Activated CD8-positive, alpha-beta T cell treated with anti-CD3 and anti-CD28 coated beads for 36 hours (primary cell): ENCODE results near the gene ACP6. TPM values are rescaled to one million over a fixed set of nuclear protein-coding genes. Genes with fewer than 3 reads are reported as not detected.

Experiments used
- ATAC-seq: fragments of 200-7000 bp; cut with Tn5 transposase; one replicate; pipeline ENCODE4 v1.10.0; 2021; ENCODE audit warnings: mild to moderate bottlenecking, moderate library complexity
- CTCF ChIA-PET: fragments of 350-600 bp; sonication (Branson Sonifier 250); formaldehyde crosslinking; loops from one replicate; lab custom pipeline; 2021; ENCODE audit warnings: antibody characterized with exemption; lab: Charles Lee
- POLR2A ChIA-PET: fragments of 350-600 bp; sonication (Branson Sonifier 250); formaldehyde crosslinking; loops from one replicate; lab custom pipeline; 2021; ENCODE audit warnings: antibody characterized with exemption; lab: Charles Lee
- DNase-seq: peaks from one replicate; pipeline ENCODE4 v3.0.0-alpha.2; 2020
- H3K27ac Mint-ChIP-seq: one replicate; pipeline ENCODE4 v1.8.0; 2021; ENCODE audit warnings: mild to moderate bottlenecking, mixed read lengths
- H3K27me3 Mint-ChIP-seq: one replicate; pipeline ENCODE4 v1.8.0; 2021; ENCODE audit warnings: mixed read lengths
- H3K36me3 Mint-ChIP-seq: one replicate; pipeline ENCODE4 v1.8.0; 2021; ENCODE audit warnings: low read depth, mixed read lengths
- H3K4me1 Mint-ChIP-seq: one replicate; pipeline ENCODE4 v1.8.0; 2021; ENCODE audit warnings: low read depth, mixed read lengths
- H3K4me3 Mint-ChIP-seq: one replicate; pipeline ENCODE4 v1.8.0; 2021; ENCODE audit warnings: mild to moderate bottlenecking, moderate library complexity, mixed read lengths
- H3K9me3 Mint-ChIP-seq: one replicate; pipeline ENCODE4 v1.8.0; 2021; ENCODE audit warnings: mixed read lengths
- CTCF ChIP-seq: fragments of 200-600 bp; IDR thresholded peaks from one replicate; pipeline ENCODE4 v1.8.0; 2022; ENCODE audit warnings: antibody characterized with exemption, mild to moderate bottlenecking
- intact Hi-C: fragments of 100-400 bp; cut with micrococcal nuclease; formaldehyde crosslinking; loops from one replicate; pipeline ENCODE4 v1.10.0; 2022
- total RNA-seq, 2 experiments: library from RNA; stranded (reverse); gene quantifications; one replicate each; pipeline ENCODE4 v1.2.3, GENCODE V29; 2021

The ACP6 gene
- total RNA-seq, 2 experiments from 2014 or later = 16.9 to 20.9 TPM

- H3K36me3 Mint-ChIP-seq = peaks cover 42% of the 10 kb centered on the region
- H3K4me3 Mint-ChIP-seq = no peak overlapping the region
- CTCF ChIA-PET = no interaction called here
These were observed 61.7 kb downstream of the ACP6 start for GRCh38 chr1:147608596-147608995.

GRCh38 chr1:147605591-147605990, 64.7 kb downstream of the ACP6 start:
- no peaks in the 10 kb centered on the region for H3K9me3 Mint-ChIP-seq
- intact Hi-C loops = no loop called here
- no peak overlapping the region for H3K27ac Mint-ChIP-seq
- H3K36me3 Mint-ChIP-seq = peaks cover 28% of the 10 kb centered on the region
- no peak overlapping the region for H3K4me3 Mint-ChIP-seq
- ATAC-seq (no peak), DNase-seq (no peak)
- TF ChIP-seq CTCF = no peak
- ChIA-PET CTCF (interaction anchor here (1.3 to 2.3 kb wide), 4 partner anchors 21 to 63 kb away, joined by 3 to 7 read pairs (median 5); no protein-coding TSS in a partner anchor), POLR2A (interaction anchor here (0.6 to 1.1 kb wide), 2 partner anchors 13 to 312 kb away, joined by 3 read pairs; no protein-coding TSS in a partner anchor)
- peaks cover 26% of the 10 kb centered on the region for H3K4me1 Mint-ChIP-seq
- H3K27me3 Mint-ChIP-seq = no peaks in the 10 kb centered on the region

More at GRCh38 chr1:147608596-147608995, 61.7 kb downstream of the ACP6 start:
- no peak for TF ChIP-seq CTCF
- DNase-seq (no peak), ATAC-seq (no peak)
- POLR2A ChIA-PET = no interaction called here
- H3K27ac Mint-ChIP-seq = no peak overlapping the region
- H3K27me3 Mint-ChIP-seq = no peaks in the 10 kb centered on the region
- peaks cover 16% of the 10 kb centered on the region for H3K4me1 Mint-ChIP-seq
- intact Hi-C loops = no loop called here
- no peaks in the 10 kb centered on the region for H3K9me3 Mint-ChIP-seq

GRCh38 chr1:147603986-147604385, 66.3 kb downstream of the ACP6 start:
- H3K4me1 Mint-ChIP-seq = peaks cover 26% of the 10 kb centered on the region
- CTCF ChIA-PET = interaction anchor here (0.7 to 1.6 kb wide), 3 partner anchors 20 to 38 kb away, joined by 3 to 4 read pairs (median 3); no protein-coding TSS in a partner anchor
- DNase-seq (no peak), ATAC-seq (no peak)
- peaks cover 28% of the 10 kb centered on the region for H3K36me3 Mint-ChIP-seq
- no peak overlapping the region for H3K4me3 Mint-ChIP-seq
- POLR2A ChIA-PET = no interaction called here
- H3K9me3 Mint-ChIP-seq = no peaks in the 10 kb centered on the region
- H3K27me3 Mint-ChIP-seq = no peaks in the 10 kb centered on the region
- H3K27ac Mint-ChIP-seq = no peak overlapping the region
- no peak for TF ChIP-seq CTCF
- intact Hi-C loops = no loop called here

- no peaks in the 10 kb centered on the region for H3K27me3 Mint-ChIP-seq
- H3K9me3 Mint-ChIP-seq = no peaks in the 10 kb centered on the region
- POLR2A ChIA-PET = interaction anchor here (0.6 to 3.8 kb wide), 7 partner anchors 18 to 89 kb away, joined by 3 to 38 read pairs (median 4); partner anchors contain the start of gene BCL9
- DNase-seq (peak; percentile 64), ATAC-seq (no peak)
- peak overlapping the region; percentile 93 for H3K4me3 Mint-ChIP-seq
- CTCF ChIA-PET = interaction anchor here (0.6 to 1.5 kb wide), 3 partner anchors 41 to 71 kb away, joined by 3 to 5 read pairs (median 5); no protein-coding TSS in a partner anchor
- H3K27ac Mint-ChIP-seq = peak overlapping the region; percentile 90
- no peak for TF ChIP-seq CTCF
- peaks cover 34% of the 10 kb centered on the region for H3K4me1 Mint-ChIP-seq
- peaks cover 10% of the 10 kb centered on the region for H3K36me3 Mint-ChIP-seq
- intact Hi-C loops = no loop called here
These were observed 69.9 kb downstream of the ACP6 start for GRCh38 chr1:147600119-147601111.
